GM21737 (cell line): ENCODE data around the gene PEG3.

ENCODE experiments used
- ATAC-seq: cut with Tn5 transposase; IDR thresholded peaks from one replicate; pipeline ENCODE4 v1.9.1; 2021; ENCODE audit warnings: mild to moderate bottlenecking, moderate library complexity; ENCODE audit not compliant: unreplicated experiment

Gene PEG3

GRCh38 chr19:56839652-56840450 lies 675 bp downstream of the PEG3 start:
- ATAC-seq = no peak

GRCh38 chr19:56838909-56839651 lies 1.4 kb downstream of the PEG3 start:
- ATAC-seq = no peak

- ATAC-seq = no peak
These were observed 2.3 kb downstream of the PEG3 start for GRCh38 chr19:56838024-56838908.

GRCh38 chr19:56837492-56838023 lies 3.0 kb downstream of the PEG3 start:
- no peak for ATAC-seq

- no peak for ATAC-seq
These were observed 3.5 kb downstream of the PEG3 start for GRCh38 chr19:56837004-56837403.

- no peak for ATAC-seq
These were observed 4.5 kb downstream of the PEG3 start for GRCh38 chr19:56836059-56836458.

- no peak for ATAC-seq
These were observed 5.1 kb downstream of the PEG3 start for GRCh38 chr19:56835401-56835800.

- no peak for ATAC-seq
These were observed 5.8 kb downstream of the PEG3 start for GRCh38 chr19:56834564-56835375.

GRCh38 chr19:56832352-56832928 lies 8.1 kb downstream of the PEG3 start:
- ATAC-seq = no peak

GRCh38 chr19:56831255-56831654 lies 9.3 kb downstream of the PEG3 start:
- no peak for ATAC-seq

GRCh38 chr19:56829596-56829995 lies 10.9 kb downstream of the PEG3 start:
- ATAC-seq = no peak

GRCh38 chr19:56827708-56828107 lies 12.8 kb downstream of the PEG3 start:
- ATAC-seq = no peak

- ATAC-seq = no peak
These were observed 16.6 kb downstream of the PEG3 start for GRCh38 chr19:56823956-56824355.

GRCh38 chr19:56823417-56823816 lies 17.1 kb downstream of the PEG3 start:
- ATAC-seq = no peak

GRCh38 chr19:56822755-56823154 lies 17.8 kb downstream of the PEG3 start:
- no peak for ATAC-seq

- ATAC-seq = no peak
These were observed 18.9 kb downstream of the PEG3 start for GRCh38 chr19:56821675-56822074.

GRCh38 chr19:56821209-56821608 lies 19.3 kb downstream of the PEG3 start:
- no peak for ATAC-seq

- no peak for ATAC-seq
These were observed 21.4 kb downstream of the PEG3 start for GRCh38 chr19:56819166-56819565.

- no peak for ATAC-seq
These were observed 25.9 kb downstream of the PEG3 start for GRCh38 chr19:56814656-56815055.

GRCh38 chr19:56813531-56813930 lies 27.0 kb downstream of the PEG3 start:
- no peak for ATAC-seq
